GM12878 (cell line): ENCODE results near the gene SPATA2. TPM values are rescaled to one million over a fixed set of nuclear protein-coding genes. Genes with fewer than 3 reads are reported as not detected.

Experiments used
- ATAC-seq: fragments of 200-7000 bp; cut with Tn5 transposase; 3 replicates; pipeline ENCODE4 v1.9.1; 2020; ENCODE audit warnings: mild to moderate bottlenecking, moderate library complexity
- BruUV-seq: library from RNA; stranded (reverse); fragments of 400-500 nt; replicated peaks from 2 replicates; lab custom pipeline; 2021; lab: Mats Ljungman, UMichigan
- CTCF ChIA-PET: fragments of 300-600 bp; sonication (Branson Sonifier 250); formaldehyde crosslinking; extraction: SDS; loops from one replicate; lab custom pipeline; 2021; ENCODE audit warnings: inconsistent platforms; lab: Yijun Ruan, JAX
- POLR2A ChIA-PET: fragments of 350-600 bp; formaldehyde crosslinking; extraction: SDS; loops from one replicate; lab custom pipeline; 2021; ENCODE audit warnings: inconsistent platforms; lab: Charles Lee
- RAD21 ChIA-PET: fragments of 300-600 bp; sonication (Branson Sonifier 250); formaldehyde crosslinking; loops from one replicate; lab custom pipeline; 2023; ENCODE audit warnings: antibody characterized with exemption; ENCODE audit not compliant: unreplicated experiment; lab: Charles Lee
- SMC1A ChIA-PET: fragments of 300-600 bp; sonication (Branson Sonifier 250); formaldehyde crosslinking; loops from one replicate; lab custom pipeline; 2023; ENCODE audit not compliant: unreplicated experiment, uncharacterized antibody; lab: Charles Lee
- DNase-seq: peaks from one replicate; pipeline ENCODE4 v3.0.0-alpha.2; 2011; ENCODE audit warnings: low read depth, low spot score
- FAIRE-seq: peaks from 3 replicates; lab custom pipeline; 2011; peaks lifted over from hg19 to GRCh38; lab: Jason Lieb, UNC
- H2AFZ ChIP-seq: 2 replicates; pipeline ENCODE4 v1.6.0; 2011; ENCODE audit warnings: low read depth, low read length, control low read depth; ENCODE audit not compliant: control insufficient read depth
- H3K27ac ChIP-seq: 2 replicates; pipeline ENCODE4 v1.5.1; 2011; ENCODE audit warnings: control low read depth; ENCODE audit not compliant: control insufficient read depth, insufficient read depth
- H3K27me3 ChIP-seq, 2 experiments: replicated peaks in 1 of 2; 2 replicates each; pipeline versions ENCODE4 v1.6.0 to v1.6.1; 2011; ENCODE audit warnings: low read length in 1 of 2; ENCODE audit not compliant: control insufficient read depth in 2 of 2, insufficient read depth in 2 of 2
- H3K36me3 ChIP-seq, 2 experiments: 2 replicates each; pipeline ENCODE4 v1.5.1; 2011; ENCODE audit warnings: low read length in 1 of 2; ENCODE audit not compliant: control insufficient read depth in 2 of 2, insufficient read depth in 2 of 2
- H3K4me1 ChIP-seq: 2 replicates; pipeline ENCODE4 v1.6.1; 2011; ENCODE audit warnings: mild to moderate bottlenecking, low read length, moderate library complexity, mixed read lengths; ENCODE audit not compliant: control insufficient read depth, insufficient read depth
- H3K4me2 ChIP-seq: 2 replicates; pipeline ENCODE4 v1.6.0; 2011; ENCODE audit warnings: control low read depth; ENCODE audit not compliant: control insufficient read depth, insufficient read depth
- H3K4me3 ChIP-seq: fragments of 200-600 bp; sonication (generic); 2 replicates; pipeline ENCODE4 v1.5.1; 2016
- H3K79me2 ChIP-seq: 2 replicates; pipeline ENCODE4 v1.6.0; 2011; ENCODE audit warnings: low read length; ENCODE audit not compliant: control insufficient read depth, insufficient read depth
- H3K9ac ChIP-seq: 2 replicates; pipeline ENCODE4 v1.8.0; 2011; ENCODE audit warnings: low read length, control low read depth, mixed read lengths; ENCODE audit not compliant: control insufficient read depth, insufficient read depth
- H3K9me3 ChIP-seq: replicated peaks from 3 replicates; pipeline ENCODE4 v1.5.1; 2011; ENCODE audit warnings: mild to moderate bottlenecking, low read length; ENCODE audit not compliant: control insufficient read depth, insufficient read depth
- H4K20me1 ChIP-seq: 2 replicates; pipeline ENCODE4 v1.6.0; 2011; ENCODE audit not compliant: control insufficient read depth, insufficient read depth
- CBX3 ChIP-seq: fragments of 200-600 bp; sonication (generic); IDR thresholded peaks from 2 replicates; pipeline ENCODE4 v1.6.1; 2016; ENCODE audit warnings: low read depth, borderline replicate concordance
- CBX5 ChIP-seq: sonication (generic); IDR thresholded peaks from 2 replicates; pipeline ENCODE4 v1.6.1; 2016; ENCODE audit warnings: low read depth, moderate library complexity, mild to moderate bottlenecking, inconsistent platforms
- CTCF ChIP-seq, 3 experiments: IDR thresholded peaks in 2 of 3; conservative IDR thresholded peaks in 1 of 3; 2 replicates each; pipeline ENCODE4 v1.5.1; 2011; ENCODE audit warnings: low read depth in 3 of 3, low read length in 3 of 3, mild to moderate bottlenecking in 3 of 3, control low read depth in 2 of 3, moderate library complexity in 2 of 3, inconsistent platforms in 1 of 3, mixed read lengths in 1 of 3; ENCODE audit not compliant: control insufficient read depth in 2 of 3, insufficient read depth in 1 of 3; ENCODE audit errors: extremely low read depth in 1 of 3
- ELK1 ChIP-seq: IDR thresholded peaks from 2 replicates; pipeline ENCODE4 v1.6.1; 2012; ENCODE audit warnings: low read depth, low read length, improper control_type of control experiment
- FOXK2 ChIP-seq: fragments of 450-650 bp; IDR thresholded peaks from 2 replicates; pipeline ENCODE4 v1.6.1; 2017; ENCODE audit warnings: mild to moderate bottlenecking, moderate library complexity
- KAT2A ChIP-seq: conservative IDR thresholded peaks from 2 replicates; pipeline ENCODE4 v1.6.1; 2011; ENCODE audit warnings: low read depth, low read length; ENCODE audit not compliant: control insufficient read depth
- MLLT1 ChIP-seq: fragments of 450-650 bp; IDR thresholded peaks from 2 replicates; pipeline ENCODE4 v1.6.1; 2016; ENCODE audit warnings: mild to moderate bottlenecking
- POLR2A ChIP-seq: IDR thresholded peaks from 2 replicates; pipeline ENCODE4 v1.6.1; 2011; ENCODE audit warnings: low read depth, mild to moderate bottlenecking, low read length
- SMAD1 ChIP-seq: fragments of 450-650 bp; IDR thresholded peaks from 2 replicates; pipeline ENCODE4 v1.6.1; 2018; ENCODE audit warnings: mild to moderate bottlenecking, low read depth; ENCODE audit not compliant: partially characterized antibody
- YBX1 ChIP-seq: fragments of 450-650 bp; IDR thresholded peaks from 2 replicates; pipeline ENCODE4 v1.6.1; 2016; ENCODE audit warnings: antibody characterized with exemption
- ZNF384 ChIP-seq: IDR thresholded peaks from 2 replicates; pipeline ENCODE4 v1.6.1; 2012; ENCODE audit warnings: low read depth, mild to moderate bottlenecking, low read length, improper control_type of control experiment, borderline replicate concordance
- WGBS: methylation state at CpG from one replicate; pipeline ENCODE4 v1.1.6; 2016; ENCODE audit warnings: low lambda C conversion rate; ENCODE audit not compliant: insufficient replicate concordance, insufficient coverage; ENCODE audit errors: missing lambda C conversion rate; 5-methylcytosine and 5-hydroxymethylcytosine counted together
- in situ Hi-C: fragments of 300-500 bp; cut with MboI; formaldehyde crosslinking; loops from 9 replicates; pipeline ENCODE4 v1.14.3; 2018; ENCODE audit warnings: mixed read lengths
- intact Hi-C: fragments of 100-400 bp; cut with micrococcal nuclease; formaldehyde crosslinking; loops from one replicate; pipeline ENCODE4 v1.14.2; 2022; ENCODE audit not compliant: unreplicated experiment
- polyA plus RNA-seq, 11 experiments: library from polyadenylated mRNA; depleted of rRNA in 4 of 11; unstranded in 6 of 11; stranded (reverse) in 5 of 11; fragments of >200 nt; fragmentation: Nextera tagmentation in 4 of 11; fragmentation: Illumina TruSeq in 1 of 11; extraction: Ambion mirVana in 4 of 11; extraction: Trizol in 1 of 11; gene quantifications; 1 replicate in 1 of 11; 2 replicates in 10 of 11; pipeline versions ENCODE4 v1.2.1 to v1.2.3, GENCODE V29; 2011 to 2016; ENCODE audit warnings: inconsistent platforms in 2 of 11, missing spikeins in 2 of 11, low read depth in 1 of 11
- total RNA-seq, 4 experiments: library from RNA; depleted of rRNA in 3 of 4; stranded (reverse); fragments of >200 nt in 3 of 4; fragmentation: Illumina TruSeq in 1 of 4; extraction: Trizol in 1 of 4; gene quantifications; 2 replicates each; pipeline versions ENCODE4 v1.2.1 to v1.2.3, GENCODE V29; 2013 to 2021

SPATA2 gene
- total and polyA plus RNA-seq, 10 of the 15 experiments (the other 5 are each of a cell fraction or from before 2014, with no cell fraction given) = 0.93 to 11.7 (median 5.6) TPM

- H2AFZ ChIP-seq = no peak overlapping the region
- no peaks in the 10 kb centered on the region for H3K27me3 ChIP-seq
- POLR2A ChIA-PET = no interaction called here
- no peak for TF ChIP-seq YBX1
- no peak for TF ChIP-seq CBX3
- TF ChIP-seq ZNF384 = no peak
- TF ChIP-seq MLLT1 = no peak
- TF ChIP-seq POLR2A = no peak
- TF ChIP-seq ELK1 = no peak
- no peak for TF ChIP-seq FOXK2
- no peak for TF ChIP-seq CBX5
- no peak for TF ChIP-seq KAT2A
- TF ChIP-seq CTCF (IDR thresholded peaks at IDR 0.05 in 2 of 3, conservative IDR thresholded peaks at IDR 0.05 in 1 of 3; ENCODE audit: control insufficient read depth in 2 of 3, extremely low read depth in 1 of 3, insufficient read depth in 1 of 3, low read depth in 3 of 3, low read length in 3 of 3) = no peak
- TF ChIP-seq SMAD1 = no peak
- H3K9ac ChIP-seq = no peak overlapping the region
- H4K20me1 ChIP-seq = no peaks in the 10 kb centered on the region
- CTCF ChIA-PET = no interaction called here
- no peak overlapping the region for H3K4me2 ChIP-seq
- WGBS = 100% methylated on average over 3 of the region's 3 CpGs
- H3K4me1 ChIP-seq = no peaks in the 10 kb centered on the region
- intact Hi-C loops (no loop called here), in situ Hi-C loops (no loop called here)
- FAIRE-seq = no peak
- DNase-seq = no peak
- no peaks in the 10 kb centered on the region; the same call in 1 of the 2 replicates for H3K79me2 ChIP-seq
- H3K36me3 ChIP-seq = peaks cover 19 to 30% of the 10 kb centered on the region in 2 experiments
- BruUV-seq = no TSS peak
- no peak for ATAC-seq
- RAD21 ChIA-PET = no interaction called here
- no peaks in the 10 kb centered on the region for H3K9me3 ChIP-seq
- no peak overlapping the region for H3K27ac ChIP-seq
- no peak overlapping the region for H3K4me3 ChIP-seq
- SMC1A ChIA-PET = interaction anchor here (3.6 kb wide), 1 partner anchor 10 kb away, joined by 13 read pairs; no protein-coding TSS in a partner anchor
Observed at GRCh38 chr20:49948178-49948577, 32.8 kb upstream of the SPATA2 start.
